Adrenal gland (tissue), 5 donors: ENCODE results near the gene TSPAN3.

Source experiments
- POLR2A ChIP-seq, 2 donors: fragments of 450-650 bp; IDR thresholded peaks; one replicate each; pipeline ENCODE4 v1.6.1; 2017; ENCODE audit warnings: antibody characterized with exemption in 2 of 2, mild to moderate bottlenecking in 2 of 2, moderate library complexity in 1 of 2
- TF ChIP-seq, protein P1 (sequence below), 6 experiments: fragments of 450-650 bp in 4 of 6; fragments of 200-600 bp in 2 of 6; sonication (generic) in 1 of 6; IDR thresholded peaks; 1 replicate in 5 of 6; 2 replicates in 1 of 6; pipeline versions ENCODE4 v1.5.1 to v1.8.0; 2016 to 2021; ENCODE audit warnings: antibody characterized with exemption in 6 of 6, mild to moderate bottlenecking in 2 of 6, moderate library complexity in 1 of 6
- donor health status: DM: no; HTN: no; CAD: no.

DNA sequence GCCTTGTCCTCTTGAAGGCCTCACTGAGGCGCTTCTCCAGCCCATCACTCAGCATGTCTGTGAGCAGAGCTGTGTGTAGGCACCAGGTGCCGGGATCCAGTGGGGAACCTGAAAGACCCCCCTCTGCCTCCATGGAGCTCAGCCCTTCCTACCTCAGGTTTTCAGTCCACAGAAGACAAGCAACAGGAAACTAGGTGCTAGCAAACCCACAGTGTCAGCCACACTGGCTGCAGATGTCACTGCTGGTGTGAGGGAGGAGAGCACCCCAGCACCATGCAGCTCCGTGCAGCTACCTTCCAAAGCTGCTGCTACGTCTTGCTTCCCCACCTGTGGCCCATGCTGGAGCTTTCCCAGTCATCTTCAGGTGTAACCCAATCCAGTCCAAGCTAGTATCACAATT is 58.0 kb downstream of the TSPAN3 start:
- TF ChIP-seq, protein P1, sequence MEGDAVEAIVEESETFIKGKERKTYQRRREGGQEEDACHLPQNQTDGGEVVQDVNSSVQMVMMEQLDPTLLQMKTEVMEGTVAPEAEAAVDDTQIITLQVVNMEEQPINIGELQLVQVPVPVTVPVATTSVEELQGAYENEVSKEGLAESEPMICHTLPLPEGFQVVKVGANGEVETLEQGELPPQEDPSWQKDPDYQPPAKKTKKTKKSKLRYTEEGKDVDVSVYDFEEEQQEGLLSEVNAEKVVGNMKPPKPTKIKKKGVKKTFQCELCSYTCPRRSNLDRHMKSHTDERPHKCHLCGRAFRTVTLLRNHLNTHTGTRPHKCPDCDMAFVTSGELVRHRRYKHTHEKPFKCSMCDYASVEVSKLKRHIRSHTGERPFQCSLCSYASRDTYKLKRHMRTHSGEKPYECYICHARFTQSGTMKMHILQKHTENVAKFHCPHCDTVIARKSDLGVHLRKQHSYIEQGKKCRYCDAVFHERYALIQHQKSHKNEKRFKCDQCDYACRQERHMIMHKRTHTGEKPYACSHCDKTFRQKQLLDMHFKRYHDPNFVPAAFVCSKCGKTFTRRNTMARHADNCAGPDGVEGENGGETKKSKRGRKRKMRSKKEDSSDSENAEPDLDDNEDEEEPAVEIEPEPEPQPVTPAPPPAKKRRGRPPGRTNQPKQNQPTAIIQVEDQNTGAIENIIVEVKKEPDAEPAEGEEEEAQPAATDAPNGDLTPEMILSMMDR (IDR thresholded peaks at IDR 0.05): no peak
- no peak for TF ChIP-seq POLR2A (IDR thresholded peaks at IDR 0.05)
